Measurements from ENCODE around the gene KLHL40.

The KLHL40 gene

GRCh38 chr3:42655980-42656679 lies 29.2 kb upstream of the KLHL40 start:
- peak overlapping the region; percentile 78 for H3K4me3 ChIP-seq (ENCODE audit: low read depth, low read length)
- ChIA-PET CTCF (interaction anchor here (2.5 kb wide), 1 partner anchor 10 kb away, joined by 9 read pairs; no protein-coding TSS in a partner anchor), POLR2A (no interaction called here)
- no peak for DNase-seq (ENCODE audit: low read depth, low spot score)
- no peak for TF ChIP-seq CTCF (IDR thresholded peaks at IDR 0.05; ENCODE audit: insufficient read depth, low read length, missing control alignments)

- CTCF ChIA-PET = no interaction called here
- POLR2A ChIA-PET = no interaction called here
- no peak for TF ChIP-seq CTCF (IDR thresholded peaks at IDR 0.05; ENCODE audit: insufficient read depth, low read length, missing control alignments)
- no peak overlapping the region for H3K4me3 ChIP-seq (ENCODE audit: low read depth, low read length)
- no peak for DNase-seq (ENCODE audit: low read depth, low spot score)
These were observed 28.4 kb upstream of the KLHL40 start for GRCh38 chr3:42656680-42657610.

GRCh38 chr3:42657675-42658074 lies 27.7 kb upstream of the KLHL40 start:
- no peak for DNase-seq (ENCODE audit: low read depth, low spot score)
- no peak for TF ChIP-seq CTCF (IDR thresholded peaks at IDR 0.05; ENCODE audit: insufficient read depth, low read length, missing control alignments)
- CTCF ChIA-PET = no interaction called here
- no peak overlapping the region for H3K4me3 ChIP-seq (ENCODE audit: low read depth, low read length)
- POLR2A ChIA-PET = no interaction called here

- no peak overlapping the region for H3K4me3 ChIP-seq (ENCODE audit: low read depth, low read length)
- DNase-seq (ENCODE audit: low read depth, low spot score) = no peak
- ChIA-PET CTCF (no interaction called here), POLR2A (no interaction called here)
- TF ChIP-seq CTCF (IDR thresholded peaks at IDR 0.05; ENCODE audit: insufficient read depth, low read length, missing control alignments) = no peak
These were observed 27.1 kb upstream of the KLHL40 start for GRCh38 chr3:42658091-42658770.

GRCh38 chr3:42658771-42659390 lies 26.5 kb upstream of the KLHL40 start:
- no peak for TF ChIP-seq CTCF (IDR thresholded peaks at IDR 0.05; ENCODE audit: insufficient read depth, low read length, missing control alignments)
- DNase-seq (ENCODE audit: low read depth, low spot score) = no peak
- ChIA-PET CTCF (no interaction called here), POLR2A (no interaction called here)
- no peak overlapping the region for H3K4me3 ChIP-seq (ENCODE audit: low read depth, low read length)
